PC-9 (cell line): Measurements from ENCODE around the gene ZBED4. TPM values are rescaled to one million over a fixed set of nuclear protein-coding genes. Genes with fewer than 3 reads are reported as not detected.

Experiments
- BruUV-seq: library from RNA; stranded (reverse); fragments of 400-500 nt; replicated peaks from 2 replicates; lab custom pipeline; 2021; lab: Mats Ljungman, UMichigan
- CTCF ChIA-PET: fragments of 300-600 bp; sonication (Branson Sonifier 250); formaldehyde crosslinking; loops from one replicate; lab custom pipeline; 2022; ENCODE audit warnings: antibody characterized with exemption; lab: Charles Lee
- POLR2A ChIA-PET: fragments of 300-600 bp; sonication (Branson Sonifier 250); formaldehyde crosslinking; loops from one replicate; lab custom pipeline; 2022; ENCODE audit warnings: antibody characterized with exemption; ENCODE audit not compliant: unreplicated experiment; lab: Charles Lee
- DNase-seq, 2 experiments: peaks; one replicate each; pipeline versions ENCODE4 v3.0.0 to v3.0.0-alpha.2; 2015 to 2022; ENCODE audit warnings: mixed read lengths in 1 of 2
- H2AFZ ChIP-seq: fragments of 200-600 bp; sonication (generic); 2 replicates; pipeline ENCODE4 v1.8.1; 2017; ENCODE audit warnings: antibody characterized with exemption
- H3F3A ChIP-seq: fragments of 200-600 bp; sonication (generic); 2 replicates; pipeline ENCODE4 v1.8.1; 2017; ENCODE audit warnings: antibody characterized with exemption, mild to moderate bottlenecking, low read depth; ENCODE audit not compliant: insufficient read depth
- H3K27ac ChIP-seq: fragments of 200-600 bp; sonication (generic); 2 replicates; pipeline ENCODE4 v1.6.1; 2016; ENCODE audit warnings: mixed run types
- H3K27me3 ChIP-seq: fragments of 200-600 bp; sonication (generic); 2 replicates; pipeline ENCODE4 v1.6.1; 2016; ENCODE audit warnings: low read depth, mixed run types; ENCODE audit not compliant: insufficient read depth
- H3K36me3 ChIP-seq: fragments of 200-600 bp; sonication (generic); 2 replicates; pipeline ENCODE4 v1.6.1; 2016; ENCODE audit warnings: low read depth, mixed run types
- H3K4me1 ChIP-seq: fragments of 200-600 bp; sonication (generic); replicated peaks from 2 replicates; pipeline ENCODE4 v1.6.1; 2016; ENCODE audit warnings: mixed run types; ENCODE audit not compliant: insufficient read depth
- H3K4me2 ChIP-seq: fragments of 200-600 bp; sonication (generic); 2 replicates; pipeline ENCODE4 v1.6.1; 2017; ENCODE audit warnings: mixed run types
- H3K4me3 ChIP-seq: fragments of 200-600 bp; sonication (generic); 2 replicates; pipeline ENCODE4 v1.6.1; 2016; ENCODE audit warnings: mixed run types
- H3K79me2 ChIP-seq: fragments of 200-600 bp; sonication (generic); 2 replicates; pipeline ENCODE4 v1.6.1; 2017; ENCODE audit warnings: low read depth, mixed run types
- H3K9me2 ChIP-seq: fragments of 200-600 bp; sonication (generic); 2 replicates; pipeline ENCODE4 v1.8.1; 2017; ENCODE audit warnings: mild to moderate bottlenecking; ENCODE audit not compliant: insufficient read depth
- H3K9me3 ChIP-seq: fragments of 200-600 bp; sonication (generic); 2 replicates; pipeline ENCODE4 v1.8.1; 2016; ENCODE audit warnings: low read depth; ENCODE audit not compliant: insufficient read depth
- H4K20me1 ChIP-seq: fragments of 200-600 bp; sonication (generic); 2 replicates; pipeline ENCODE4 v1.8.1; 2017; ENCODE audit not compliant: insufficient read depth
- CTCF ChIP-seq: fragments of 200-600 bp; sonication (generic); conservative IDR thresholded peaks from 2 replicates; pipeline ENCODE4 v1.6.1; 2017; ENCODE audit warnings: mixed run types, antibody characterized with exemption, mild to moderate bottlenecking, moderate library complexity
- EZH2 ChIP-seq: fragments of 200-600 bp; sonication (generic); IDR thresholded peaks from 2 replicates; pipeline ENCODE4 v1.8.0; 2017; ENCODE audit warnings: antibody characterized with exemption, low read depth
- intact Hi-C: fragments of 100-400 bp; cut with micrococcal nuclease; formaldehyde crosslinking; loops from one replicate; pipeline ENCODE4 v1.10.0; 2022; ENCODE audit not compliant: unreplicated experiment
- total RNA-seq: library from RNA; stranded (reverse); gene quantifications from 2 replicates; pipeline ENCODE4 v1.2.3, GENCODE V29; 2021

Gene ZBED4
- total RNA-seq, 1 experiment from 2014 or later, result 21.4 TPM

- Histone ChIP-seq H3K9me3 (peaks cover 28% of the 10 kb centered on the region), H3K27me3 (no peaks in the 10 kb centered on the region), H3K4me3 (peak overlapping the region; percentile 90; the same call in 1 of the 2 replicates), H4K20me1 (peaks cover 45% of the 10 kb centered on the region), H2AFZ (no peak overlapping the region), H3K79me2 (peaks cover 47% of the 10 kb centered on the region), H3K36me3 (peaks cover 10% of the 10 kb centered on the region), H3F3A (peaks cover 21% of the 10 kb centered on the region; the same call in 1 of the 2 replicates), H3K4me2 (peak overlapping the region; percentile 100; the same call in 1 of the 2 replicates), H3K4me1 (peaks cover 18% of the 10 kb centered on the region), H3K9me2 (no peaks in the 10 kb centered on the region), H3K27ac (peak overlapping the region; percentile 19; the same call in 1 of the 2 replicates)
- no peak for DNase-seq
- ChIA-PET CTCF (no interaction called here), POLR2A (no interaction called here)
- intact Hi-C loops, result loop anchor here (2.0 kb wide), 1 partner anchor 27 kb away; no protein-coding TSS in a partner anchor
- TF ChIP-seq EZH2 (no peak), CTCF (no peak)
- BruUV-seq, result no TSS peak
Observed at GRCh38 chr22:49827271-49827852, 26.3 kb upstream of the ZBED4 start.

GRCh38 chr22:49827853-49828598, 25.6 kb upstream of the ZBED4 start, which contains the start of gene BRD1:
BRD1 (minus strand) TSS chr22:49827873; CDS start chr22:49824317, 3,556 bp downstream.
- Histone ChIP-seq H4K20me1 (peaks cover 38% of the 10 kb centered on the region), H3K4me3 (peak within 1 kb of the TSS; percentile 90), H3K9me2 (no peaks in the 10 kb centered on the region), H3K4me1 (peaks cover 25% of the 10 kb centered on the region), H3K79me2 (peaks cover 41% of the 10 kb centered on the region), H2AFZ (peak within 1 kb of the TSS; percentile 87), H3K36me3 (peaks cover 4% of the 10 kb centered on the region), H3K9me3 (peaks cover 28% of the 10 kb centered on the region), H3F3A (peaks cover 25% of the 10 kb centered on the region), H3K27ac (peak within 1 kb of the TSS; percentile 40; the same call in 1 of the 2 replicates), H3K27me3 (no peaks in the 10 kb centered on the region), H3K4me2 (peak within 1 kb of the TSS; percentile 100)
- ChIA-PET CTCF (no interaction called here), POLR2A (no interaction called here)
- intact Hi-C loops, result loop anchor here (2.0 kb wide), 1 partner anchor 27 kb away; no protein-coding TSS in a partner anchor
- no peak for TF ChIP-seq EZH2
- TF ChIP-seq CTCF, result no peak
- DNase-seq, result no peak
- no TSS peak for BruUV-seq

DNA sequence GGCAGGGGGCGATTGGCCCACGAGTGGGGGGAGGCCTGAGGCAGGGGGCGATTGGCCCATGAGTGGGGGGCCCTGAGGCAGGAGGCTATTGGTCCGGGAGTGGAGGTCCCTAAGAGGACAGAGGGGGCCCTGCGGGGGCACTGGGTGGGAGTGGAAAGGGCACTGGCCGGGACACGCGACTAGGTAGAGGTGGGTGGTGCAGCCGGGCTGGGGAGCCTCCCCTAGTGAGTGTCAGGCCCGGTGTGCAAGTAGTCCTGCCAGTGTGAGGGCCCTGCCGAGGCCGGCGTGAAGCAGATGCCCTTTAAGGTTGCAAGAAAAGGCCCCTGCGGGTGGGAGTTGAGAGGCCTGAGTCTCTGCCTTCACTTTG, 25.1 kb upstream of the ZBED4 start:
- peaks cover 30% of the 10 kb centered on the region for H3K4me1 ChIP-seq
- POLR2A ChIA-PET, result no interaction called here
- H3K79me2 ChIP-seq, result peaks cover 35% of the 10 kb centered on the region
- no peak overlapping the region for H2AFZ ChIP-seq
- peaks cover 31% of the 10 kb centered on the region for H3F3A ChIP-seq
- BruUV-seq, result no TSS peak
- H3K27me3 ChIP-seq, result no peaks in the 10 kb centered on the region
- H3K4me3 ChIP-seq, result no peak overlapping the region
- intact Hi-C loops, result no loop called here
- TF ChIP-seq CTCF (no peak), EZH2 (no peak)
- H3K9me3 ChIP-seq, result peaks cover 28% of the 10 kb centered on the region
- peaks cover 32% of the 10 kb centered on the region for H4K20me1 ChIP-seq
- no peak overlapping the region for H3K27ac ChIP-seq
- no peaks in the 10 kb centered on the region for H3K9me2 ChIP-seq
- CTCF ChIA-PET, result no interaction called here
- no peak overlapping the region for H3K4me2 ChIP-seq
- DNase-seq, result no peak
- H3K36me3 ChIP-seq, result no peaks in the 10 kb centered on the region; the same call in 1 of the 2 replicates
